DMS153 treated with DMSO at 0.1 percent for 48 hours (cell line): Measurements from ENCODE around the gene IER5.

Experiments
- DNase-seq: peaks from one replicate; lab custom pipeline; 2025; ENCODE audit not compliant: unreplicated experiment; lab: John Stamatoyannopoulos, UW

The IER5 gene

GRCh38 chr1:181095763-181096184 is 7.3 kb downstream of the IER5 start:
- DNase-seq: no peak

- no peak for DNase-seq
These were observed 8.7 kb downstream of the IER5 start for GRCh38 chr1:181097242-181097641.

GRCh38 chr1:181099152-181100014 is 10.9 kb downstream of the IER5 start:
- no peak for DNase-seq

GRCh38 chr1:181100015-181100905 is 11.8 kb downstream of the IER5 start:
- DNase-seq: no peak

GRCh38 chr1:181100934-181101333 is 12.4 kb downstream of the IER5 start:
- DNase-seq: no peak

GRCh38 chr1:181101581-181102226 is 13.2 kb downstream of the IER5 start:
- DNase-seq: peak; percentile 83

GRCh38 chr1:181102841-181103240 is 14.3 kb downstream of the IER5 start:
- DNase-seq: no peak

GRCh38 chr1:181103399-181103798 is 14.9 kb downstream of the IER5 start:
- DNase-seq: no peak

GRCh38 chr1:181104042-181104789 is 15.7 kb downstream of the IER5 start:
- DNase-seq: peak; percentile 79

GRCh38 chr1:181104790-181105133 is 16.3 kb downstream of the IER5 start:
- DNase-seq: peak; percentile 79

GRCh38 chr1:181105134-181106021 is 16.9 kb downstream of the IER5 start:
- peak; percentile 97 for DNase-seq

- DNase-seq: no peak
These were observed 17.5 kb downstream of the IER5 start for GRCh38 chr1:181106022-181106312.

- no peak for DNase-seq
These were observed 18.0 kb downstream of the IER5 start for GRCh38 chr1:181106479-181106878.

GRCh38 chr1:181107711-181108110 is 19.2 kb downstream of the IER5 start:
- DNase-seq: no peak

- no peak for DNase-seq
These were observed 19.9 kb downstream of the IER5 start for GRCh38 chr1:181108304-181108867.

GRCh38 chr1:181110013-181110412 is 21.5 kb downstream of the IER5 start:
- no peak for DNase-seq

GRCh38 chr1:181111559-181111958 is 23.1 kb downstream of the IER5 start:
- DNase-seq: no peak

- DNase-seq: no peak
These were observed 23.8 kb downstream of the IER5 start for GRCh38 chr1:181112071-181112929.
